Stimulated activated CD8-positive, alpha-beta memory T cell treated with anti-CD3 and anti-CD28 coated beads, Interleukin-12 subunit alpha, Interleukin-12 subunit beta, amount 100 ng/mL, for 4 hours (primary cell): ENCODE data around the gene RPL27A.

Experiments used
- DNase-seq: peaks from one replicate; pipeline ENCODE4 v3.0.0-alpha.2; 2020; ENCODE audit warnings: low read depth

The RPL27A gene

DNA sequence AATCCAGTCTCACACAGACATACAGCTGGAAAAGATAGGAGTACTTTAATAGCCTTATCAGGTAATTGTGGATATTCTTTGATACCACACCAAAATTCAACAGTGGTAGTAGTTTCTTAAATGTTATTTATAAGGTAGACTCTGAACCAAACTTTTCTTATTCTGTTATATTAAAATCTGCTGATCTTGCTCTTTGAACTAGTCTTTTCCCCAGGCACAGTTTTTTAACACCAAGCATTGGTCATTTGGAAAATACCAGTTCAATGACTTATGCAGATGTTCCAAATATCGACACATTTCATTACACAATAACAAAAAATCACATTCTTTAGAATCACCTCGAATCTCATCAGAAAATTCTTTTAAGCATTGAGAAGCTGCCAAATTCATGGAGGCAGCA is 7.7 kb upstream of the RPL27A start:
- DNase-seq, result no peak

- DNase-seq, result no peak
These were observed 6.1 kb upstream of the RPL27A start for GRCh38 chr11:8676458-8676857.

DNA sequence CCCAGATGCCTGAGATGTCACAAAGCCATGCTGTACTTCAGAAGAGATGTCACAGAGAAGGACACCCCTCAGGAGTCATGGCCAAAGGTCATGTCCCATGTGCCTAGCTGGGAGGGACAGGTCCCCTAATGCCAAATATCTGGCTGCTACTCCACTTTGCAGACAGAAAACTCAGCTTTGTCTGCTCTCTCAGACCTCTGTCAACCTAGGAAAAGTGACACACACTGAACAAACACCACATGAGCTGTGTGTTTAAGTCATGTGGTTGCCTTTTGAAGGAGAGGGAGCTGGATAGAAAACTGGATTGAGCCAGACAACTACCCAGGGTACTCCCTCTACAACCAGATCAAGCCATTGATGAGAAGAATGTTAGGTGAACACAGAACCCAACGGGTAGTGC is 3.6 kb upstream of the RPL27A start:
- no peak for DNase-seq

DNA sequence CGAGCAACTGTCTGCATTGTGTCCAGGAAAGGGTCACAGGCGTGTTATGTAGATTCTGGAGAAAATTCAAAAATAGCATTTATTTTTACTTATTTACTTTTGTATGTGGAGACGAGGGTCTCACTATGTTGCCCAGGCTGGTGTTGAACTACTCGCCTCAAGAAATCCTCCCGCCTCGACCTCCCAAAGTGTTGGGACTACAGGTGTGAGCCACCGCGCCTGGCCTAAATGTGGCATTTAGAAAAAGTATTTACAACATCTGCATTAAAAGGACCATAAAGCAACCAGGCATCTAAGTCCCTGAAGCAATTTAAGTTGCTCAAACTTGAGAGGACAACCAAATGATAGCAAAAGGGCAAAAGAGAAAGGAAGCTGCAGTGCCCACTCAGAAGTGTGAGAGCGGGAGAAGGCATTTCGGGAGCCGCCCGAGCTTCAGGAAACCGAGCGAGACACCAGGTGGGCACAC is 722 bp upstream of the RPL27A start:
- DNase-seq, result no peak

DNA sequence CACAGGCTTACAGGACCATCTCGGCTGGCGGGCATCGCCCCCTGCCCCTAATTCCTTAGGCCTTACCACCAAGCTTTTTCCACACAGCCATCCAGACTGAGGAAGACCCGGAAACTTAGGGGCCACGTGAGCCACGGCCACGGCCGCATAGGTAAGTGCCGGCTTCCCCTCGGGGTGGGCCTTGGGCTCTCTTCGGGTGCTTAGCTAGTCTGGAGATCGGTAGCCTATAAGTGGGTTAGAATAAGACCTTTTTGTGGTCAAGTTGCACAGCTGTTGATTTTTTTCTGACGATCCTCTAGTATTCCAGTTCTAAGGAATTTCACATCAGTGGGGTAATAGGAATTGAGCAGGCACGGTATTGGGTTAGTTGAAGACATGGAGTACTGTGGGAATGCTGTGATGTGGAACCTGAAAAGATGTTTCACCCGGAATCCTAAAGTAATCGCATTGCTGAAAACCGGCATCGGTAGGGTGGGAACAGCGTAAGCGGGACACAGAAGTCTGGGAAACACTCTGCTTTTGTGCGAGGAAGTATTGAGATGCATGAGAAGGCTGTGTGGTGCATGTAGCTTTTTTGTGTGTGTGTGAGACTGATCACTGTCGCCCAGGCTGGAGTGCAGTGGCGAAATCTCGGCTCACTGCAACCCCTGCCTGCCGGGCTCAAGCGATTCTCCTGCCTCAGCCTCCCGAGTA is 669 bp downstream of the RPL27A start:
- DNase-seq, result no peak

DNA sequence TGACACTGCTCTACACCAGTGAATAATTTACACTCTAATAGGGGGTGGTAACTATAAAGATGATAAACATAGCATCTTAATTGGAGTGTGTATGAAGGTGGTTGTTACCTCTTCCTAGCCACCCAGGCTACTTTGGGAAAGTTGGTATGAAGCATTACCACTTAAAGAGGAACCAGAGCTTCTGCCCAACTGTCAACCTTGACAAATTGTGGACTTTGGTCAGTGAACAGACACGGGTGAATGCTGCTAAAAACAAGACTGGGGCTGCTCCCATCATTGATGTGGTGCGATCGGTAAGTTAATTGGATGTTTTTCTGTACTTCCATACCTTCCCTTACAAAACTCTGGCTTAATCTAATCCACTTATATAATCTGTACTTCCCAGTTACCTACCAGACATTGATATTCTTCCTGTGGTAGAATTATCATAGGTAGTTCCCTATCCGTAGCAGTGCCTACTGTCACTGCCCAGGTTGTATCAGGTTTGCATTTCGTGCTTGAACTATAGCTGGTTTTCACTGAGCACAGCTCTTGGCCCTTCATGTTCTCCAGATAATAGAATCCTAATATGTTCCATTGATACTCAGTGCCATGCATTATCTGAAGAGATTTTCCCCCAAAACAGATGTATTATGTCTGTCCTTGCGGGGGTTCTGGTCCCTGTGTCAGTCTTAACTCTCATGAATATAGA is 2.2 kb downstream of the RPL27A start:
- no peak for DNase-seq

GRCh38 chr11:8685306-8685705 is 2.7 kb downstream of the RPL27A start:
- no peak for DNase-seq

DNA sequence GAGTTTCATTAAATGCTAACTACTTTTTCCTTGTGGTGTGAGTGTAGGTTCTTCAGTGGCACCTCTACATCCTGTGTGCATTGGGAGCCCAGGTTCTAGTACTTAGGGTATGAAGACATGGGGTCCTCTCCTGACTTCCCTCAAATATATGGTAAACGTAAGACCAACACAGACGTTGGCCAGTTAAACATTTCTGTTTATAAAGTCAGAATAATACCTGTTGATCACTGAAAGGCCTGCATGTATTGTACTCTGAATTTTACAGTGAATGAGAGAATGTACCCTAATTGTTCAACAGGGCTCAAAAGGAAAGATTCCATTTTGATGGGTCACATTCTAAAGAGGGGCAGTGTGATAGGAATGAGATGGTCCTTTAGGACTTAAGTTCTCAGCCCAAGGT is 3.2 kb downstream of the RPL27A start:
- no peak for DNase-seq

DNA sequence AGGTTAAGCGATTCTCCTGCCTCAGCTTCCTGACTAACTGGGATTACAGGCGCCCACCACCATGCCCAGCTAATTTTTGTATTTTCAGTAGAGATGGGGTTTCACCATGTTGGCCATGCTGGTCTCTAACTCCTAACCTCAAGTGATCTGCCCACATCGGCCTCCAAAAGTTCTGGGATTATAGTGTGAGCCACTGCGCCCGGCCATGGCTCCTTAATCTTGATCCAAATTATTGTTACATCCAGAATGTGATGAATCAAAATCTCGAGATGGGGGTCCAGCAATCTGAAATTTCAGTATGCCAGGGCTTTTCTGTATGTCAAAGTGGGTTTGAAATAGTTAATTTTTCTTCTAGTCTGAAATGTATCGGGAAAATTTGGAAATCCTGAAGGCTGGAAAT is 3.7 kb downstream of the RPL27A start:
- no peak for DNase-seq

DNA sequence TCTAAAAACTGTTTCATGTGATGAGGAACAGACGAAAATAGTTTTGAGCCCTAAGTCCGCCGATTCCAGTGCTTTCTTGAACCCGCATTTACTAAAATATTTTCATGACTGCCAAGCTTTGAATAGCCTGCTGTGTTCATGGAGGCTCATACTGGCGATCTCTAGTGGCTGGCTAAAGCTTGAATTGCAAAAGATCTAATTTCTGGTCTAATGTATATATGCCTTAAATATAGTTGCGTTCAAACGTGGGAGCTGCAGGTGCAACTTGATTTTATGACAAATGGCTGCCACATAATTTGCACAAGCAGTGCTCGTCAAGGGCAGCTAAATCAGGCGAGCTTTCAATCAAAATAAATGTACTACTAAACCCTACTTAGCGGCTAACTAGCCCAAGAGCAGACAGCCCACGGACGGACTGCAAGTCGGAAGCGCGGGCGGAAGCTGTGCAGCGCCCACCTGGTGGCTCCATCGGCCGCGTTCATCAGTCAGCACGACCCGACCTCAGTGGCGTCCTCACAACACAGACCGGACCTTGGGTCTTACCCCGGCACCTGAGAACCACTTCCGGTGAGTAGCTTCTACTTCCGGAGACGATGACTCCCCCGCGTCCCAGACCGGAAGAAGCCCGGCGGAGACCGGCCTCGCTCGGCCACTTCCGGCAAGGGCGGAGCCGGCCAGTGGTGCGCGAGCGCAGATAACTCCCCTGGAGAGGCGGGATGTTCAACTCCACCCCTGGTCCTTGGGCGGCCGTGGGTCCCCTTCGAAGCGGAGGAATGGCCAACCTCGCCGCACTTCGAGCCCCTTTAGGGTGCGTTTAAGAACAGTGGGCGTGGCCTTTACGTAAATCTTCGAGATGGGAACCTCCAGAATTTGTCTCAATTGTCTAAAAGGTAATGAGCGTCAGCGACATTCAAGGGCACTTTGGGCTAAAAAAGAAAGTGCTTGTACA is 6.1 kb downstream of the RPL27A start:
- DNase-seq, result peak; percentile 81

GRCh38 chr11:8689726-8690255 is 7.2 kb downstream of the RPL27A start:
- no peak for DNase-seq

DNA sequence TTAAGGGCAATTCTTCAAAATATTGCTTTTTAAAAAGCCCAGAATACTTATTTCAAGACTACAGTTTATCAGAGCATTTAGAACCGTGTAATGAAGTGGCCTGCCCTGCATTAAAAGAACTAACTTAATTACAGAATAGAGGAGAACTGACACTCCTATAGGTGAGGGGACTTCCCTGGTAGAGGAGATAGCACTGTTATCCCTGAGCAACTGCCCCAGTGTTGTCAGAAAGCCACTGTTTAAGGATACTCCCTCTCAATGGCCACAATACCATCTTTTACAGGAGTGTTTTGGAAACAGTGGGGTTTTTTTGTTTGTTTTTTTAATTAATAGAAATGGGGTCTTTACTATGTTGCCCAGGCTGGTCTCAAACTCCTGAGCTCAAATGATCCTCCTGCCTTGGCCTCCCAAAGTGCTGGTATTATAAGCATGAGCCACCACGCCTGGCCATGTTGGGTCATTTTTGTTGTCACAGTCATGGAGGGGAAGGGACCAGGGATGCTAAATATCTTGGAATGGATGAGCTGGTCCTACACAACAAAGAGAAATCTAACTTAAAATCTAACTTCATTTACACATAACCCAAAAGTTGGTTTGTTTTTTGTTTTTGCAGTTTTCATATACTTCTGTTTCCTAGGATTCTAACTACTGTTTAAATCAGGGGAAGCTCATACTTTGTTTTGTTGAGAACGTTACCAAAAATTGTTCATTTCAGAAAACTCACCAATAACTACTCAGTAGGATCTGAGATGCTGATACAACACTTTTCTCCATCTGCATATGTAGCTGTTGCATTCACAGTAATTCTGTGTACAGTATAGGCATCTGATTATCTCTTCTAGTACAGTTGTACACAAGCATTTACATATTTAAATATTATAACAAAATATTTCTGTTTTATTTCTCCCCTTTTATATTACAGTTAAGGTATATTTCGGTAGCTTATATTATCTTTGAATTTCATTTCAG is 8.1 kb downstream of the RPL27A start:
- no peak for DNase-seq

GRCh38 chr11:8691601-8692000 is 9.0 kb downstream of the RPL27A start:
- DNase-seq, result no peak

GRCh38 chr11:8692417-8692816 is 9.8 kb downstream of the RPL27A start:
- no peak for DNase-seq

DNA sequence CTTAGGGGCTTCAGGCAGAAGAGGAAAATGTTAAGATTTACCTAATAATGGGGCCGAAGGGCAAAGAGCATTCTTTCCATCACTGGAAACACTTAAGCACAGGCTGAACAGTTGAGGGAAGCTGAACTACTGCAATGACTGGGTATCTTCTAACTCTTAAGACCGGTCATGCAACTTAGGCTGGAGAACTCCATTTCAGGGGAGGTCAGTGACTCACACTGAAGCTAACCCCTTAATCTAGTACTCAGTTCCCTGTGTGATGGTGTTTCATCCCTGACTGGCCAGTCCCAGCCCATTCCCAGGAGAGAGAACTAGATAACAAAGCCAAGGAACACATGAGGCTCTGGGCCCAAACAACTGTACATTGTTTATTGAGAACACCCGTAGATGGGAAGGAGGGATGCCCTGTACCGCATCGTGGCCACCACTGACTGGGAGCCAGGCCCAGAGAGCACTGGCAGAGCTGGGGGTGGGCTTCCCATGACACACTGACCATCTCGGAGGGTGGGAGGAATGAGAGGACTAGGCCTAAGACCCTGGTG is 10.5 kb downstream of the RPL27A start:
- no peak for DNase-seq

GRCh38 chr11:8693555-8693954 is 11.0 kb downstream of the RPL27A start:
- no peak for DNase-seq

GRCh38 chr11:8694137-8694536 is 11.5 kb downstream of the RPL27A start:
- no peak for DNase-seq

- DNase-seq, result no peak
These were observed 14.5 kb downstream of the RPL27A start for GRCh38 chr11:8697054-8697453.

GRCh38 chr11:8698379-8698851 is 15.8 kb downstream of the RPL27A start:
- DNase-seq, result no peak

GRCh38 chr11:8698917-8699441 is 16.4 kb downstream of the RPL27A start:
- no peak for DNase-seq

DNA sequence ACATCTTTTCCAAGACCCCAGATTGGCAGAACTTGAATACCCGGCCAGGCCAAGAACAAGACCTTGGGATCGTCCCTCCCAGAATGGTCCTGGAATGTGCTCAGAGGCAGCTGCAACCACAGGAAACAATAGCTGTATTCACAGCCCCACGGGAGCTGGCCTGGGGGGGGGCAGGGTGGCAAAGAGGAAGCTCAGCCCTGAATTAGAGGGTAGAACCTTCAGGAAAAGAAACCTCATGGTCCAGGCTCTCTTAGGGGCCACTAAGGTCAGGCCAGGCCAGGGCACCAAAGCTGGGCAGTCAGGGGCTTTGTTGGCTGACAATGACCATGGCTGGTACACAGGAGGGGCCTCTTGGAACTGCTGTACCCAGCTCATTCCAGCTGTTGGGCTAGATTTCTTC is 17.3 kb downstream of the RPL27A start:
- DNase-seq, result no peak
